Measurements from ENCODE around the gene C2orf81.

- TF ChIP-seq POLR2A (IDR thresholded peaks at IDR 0.05; ENCODE audit: low read depth, low read length) (no peak), CTCF (conservative IDR thresholded peaks at IDR 0.05; ENCODE audit: low read depth, low read length) (no peak), CEBPB (IDR thresholded peaks at IDR 0.05; ENCODE audit: low read depth, low read length) (no peak), NFE2L2 (IDR thresholded peaks at IDR 0.05; ENCODE audit: low read depth, low read length) (no peak), CHD1 (IDR thresholded peaks at IDR 0.05; ENCODE audit: low read depth, low read length) (no peak)
These were observed 20.5 kb upstream of the C2orf81 start, which contains the start of gene RTKN for GRCh38 chr2:74441690-74442482.

All from IMR-90 (cell line).